MM.1S (cell line): ENCODE results near the gene SLC9A4.

ENCODE experiments used
- DNase-seq: peaks from one replicate; pipeline ENCODE4 v3.0.0-alpha.2; 2015
- H2AFZ ChIP-seq: fragments of 300-600 bp; sonication (generic); 2 replicates; pipeline ENCODE4 v1.6.0; 2016; ENCODE audit warnings: antibody characterized with exemption, low read length
- H3F3A ChIP-seq: fragments of 300-600 bp; sonication (generic); 2 replicates; pipeline ENCODE4 v1.6.1; 2016; ENCODE audit warnings: mild to moderate bottlenecking, antibody characterized with exemption, low read length, moderate library complexity, mixed read lengths; ENCODE audit not compliant: insufficient read depth
- H3K27ac ChIP-seq: fragments of 300-600 bp; sonication (generic); 2 replicates; pipeline ENCODE4 v1.5.1; 2016; ENCODE audit warnings: mild to moderate bottlenecking, low read length
- H3K27me3 ChIP-seq: fragments of 300-600 bp; sonication (generic); replicated peaks from 2 replicates; pipeline ENCODE4 v1.6.0; 2016; ENCODE audit warnings: low read length; ENCODE audit not compliant: insufficient read depth
- H3K36me3 ChIP-seq: fragments of 300-600 bp; sonication (generic); replicated peaks from 2 replicates; pipeline ENCODE4 v1.6.1; 2016; ENCODE audit warnings: mild to moderate bottlenecking, low read length, mixed read lengths; ENCODE audit not compliant: insufficient read depth
- H3K4me1 ChIP-seq: fragments of 300-600 bp; sonication (generic); 2 replicates; pipeline ENCODE4 v1.6.1; 2016; ENCODE audit warnings: low read length, mixed read lengths
- H3K4me2 ChIP-seq: fragments of 300-600 bp; sonication (generic); 2 replicates; pipeline ENCODE4 v1.6.0; 2016; ENCODE audit warnings: low read depth, low read length
- H3K4me3 ChIP-seq: fragments of 300-600 bp; sonication (generic); 2 replicates; pipeline ENCODE4 v1.5.1; 2016; ENCODE audit warnings: low read length, mixed read lengths
- H3K79me2 ChIP-seq: fragments of 300-600 bp; sonication (generic); 2 replicates; pipeline ENCODE4 v1.6.1; 2016; ENCODE audit warnings: mixed run types, low read length, mixed read lengths
- H3K9ac ChIP-seq: fragments of 300-600 bp; sonication (generic); 2 replicates; pipeline ENCODE4 v1.6.1; 2016; ENCODE audit warnings: low read length, mixed read lengths
- H3K9me2 ChIP-seq: fragments of 300-600 bp; sonication (generic); replicated peaks from 2 replicates; pipeline ENCODE4 v1.6.1; 2016; ENCODE audit warnings: mild to moderate bottlenecking, low read length, mixed read lengths; ENCODE audit not compliant: insufficient read depth
- H3K9me3 ChIP-seq: fragments of 300-600 bp; sonication (generic); replicated peaks from 2 replicates; pipeline ENCODE4 v1.6.1; 2016; ENCODE audit warnings: mild to moderate bottlenecking, low read length, mixed read lengths; ENCODE audit not compliant: insufficient read depth
- H4K20me1 ChIP-seq: fragments of 300-600 bp; sonication (generic); 2 replicates; pipeline ENCODE4 v1.6.1; 2016; ENCODE audit warnings: mild to moderate bottlenecking, low read length, moderate library complexity, mixed read lengths; ENCODE audit not compliant: insufficient read depth
- CTCF ChIP-seq: fragments of 300-600 bp; sonication (generic); IDR thresholded peaks from 2 replicates; pipeline ENCODE4 v1.5.1; 2016; ENCODE audit warnings: antibody characterized with exemption, low read length, mixed read lengths
- EZH2 ChIP-seq: fragments of 300-600 bp; sonication (generic); optimal IDR thresholded peaks from 2 replicates; pipeline ENCODE3; 2017; ENCODE audit warnings: low read depth, mild to moderate bottlenecking, antibody characterized with exemption, low read length, mixed read lengths
- EZH2phosphoT487 ChIP-seq: fragments of 300-600 bp; sonication (generic); IDR thresholded peaks from 2 replicates; pipeline ENCODE4 v1.6.1; 2018; ENCODE audit warnings: antibody characterized with exemption, low read length

The SLC9A4 gene

GRCh38 chr2:102473020-102473419, at the start of gene SLC9A4:
Gene SLC9A4, plus strand, starts transcription at chr2:102473226. Its CDS starts 534 bp downstream, at chr2:102473760.
- peak; percentile 94 for TF ChIP-seq CTCF
- no peak for TF ChIP-seq EZH2
- TF ChIP-seq EZH2phosphoT487, result no peak
- Histone ChIP-seq H3K4me2 (no peak within 1 kb of the TSS), H3K27me3 (no peaks in the 10 kb centered on the region), H3K36me3 (no peaks in the 10 kb centered on the region), H3K4me3 (no peak within 1 kb of the TSS), H3K27ac (no peak within 1 kb of the TSS), H3K4me1 (no peaks in the 10 kb centered on the region), H3K9ac (no peak within 1 kb of the TSS), H3K9me2 (no peaks in the 10 kb centered on the region), H3K9me3 (no peaks in the 10 kb centered on the region), H4K20me1 (no peaks in the 10 kb centered on the region), H2AFZ (0 out of 2 replicates have a peak within 1 kb of the TSS, but pooled peaks have one; percentile 17), H3K79me2 (no peaks in the 10 kb centered on the region), H3F3A (no peaks in the 10 kb centered on the region)
- peak; percentile 60 for DNase-seq

GRCh38 chr2:102423368-102423767, 49.7 kb upstream of the SLC9A4 start:
- no peak overlapping the region for H3K4me3 ChIP-seq
- no peak for DNase-seq
- no peak overlapping the region for H3K9ac ChIP-seq
- H4K20me1 ChIP-seq, result no peaks in the 10 kb centered on the region
- H3K4me1 ChIP-seq, result peaks cover 4% of the 10 kb centered on the region; the same call in 1 of the 2 replicates
- H2AFZ ChIP-seq, result no peak overlapping the region
- no peaks in the 10 kb centered on the region for H3K27me3 ChIP-seq
- no peaks in the 10 kb centered on the region for H3K36me3 ChIP-seq
- H3K79me2 ChIP-seq, result no peaks in the 10 kb centered on the region
- no peak overlapping the region for H3K4me2 ChIP-seq
- no peaks in the 10 kb centered on the region for H3K9me2 ChIP-seq
- TF ChIP-seq EZH2phosphoT487 (no peak), EZH2 (no peak), CTCF (no peak)
- H3K9me3 ChIP-seq, result no peaks in the 10 kb centered on the region
- H3K27ac ChIP-seq, result no peak overlapping the region
- H3F3A ChIP-seq, result peaks cover 6% of the 10 kb centered on the region; the same call in 1 of the 2 replicates

GRCh38 chr2:102424754-102425153, 48.3 kb upstream of the SLC9A4 start:
- H2AFZ ChIP-seq, result no peak overlapping the region
- no peak overlapping the region for H3K4me2 ChIP-seq
- no peaks in the 10 kb centered on the region for H3K4me1 ChIP-seq
- no peak for DNase-seq
- no peaks in the 10 kb centered on the region for H3K27me3 ChIP-seq
- no peaks in the 10 kb centered on the region for H4K20me1 ChIP-seq
- no peaks in the 10 kb centered on the region for H3K9me3 ChIP-seq
- no peaks in the 10 kb centered on the region for H3K9me2 ChIP-seq
- H3F3A ChIP-seq, result no peaks in the 10 kb centered on the region
- H3K4me3 ChIP-seq, result no peak overlapping the region
- TF ChIP-seq EZH2 (no peak), EZH2phosphoT487 (no peak), CTCF (no peak)
- no peak overlapping the region for H3K27ac ChIP-seq
- H3K36me3 ChIP-seq, result no peaks in the 10 kb centered on the region
- H3K79me2 ChIP-seq, result no peaks in the 10 kb centered on the region
- no peak overlapping the region for H3K9ac ChIP-seq
